ENCODE results near the gene GNA14. TPM values are rescaled to one million over a fixed set of nuclear protein-coding genes. Genes with fewer than 3 reads are reported as not detected.

GNA14 gene
- total RNA-seq, 1 experiment from 2014 or later = 0.25 TPM

DNA sequence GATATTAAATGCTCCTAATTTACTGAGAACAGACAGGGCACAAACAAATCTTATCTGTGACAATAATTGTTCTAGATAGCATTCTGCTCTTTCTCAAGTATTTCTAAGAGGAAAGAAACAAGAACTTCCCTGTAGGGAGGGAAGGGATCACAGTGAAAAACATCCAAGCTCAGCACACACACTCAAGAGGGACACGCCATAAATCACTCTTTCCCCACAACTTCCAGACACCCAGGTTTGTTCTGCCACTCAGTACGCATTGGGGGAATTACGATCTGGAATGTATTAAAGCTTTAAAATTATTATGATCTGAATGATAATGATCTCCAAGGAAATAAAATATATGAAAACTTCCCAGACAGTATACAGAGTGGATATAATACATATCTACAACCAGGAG, 221.4 kb downstream of the GNA14 start:
- H3K9me2 ChIP-seq (ENCODE audit: insufficient read depth) = no peaks in the 10 kb centered on the region
- no peaks in the 10 kb centered on the region for H3K79me2 ChIP-seq (ENCODE audit: insufficient read depth, low read length)
- no peaks in the 10 kb centered on the region for H3K9me3 ChIP-seq (ENCODE audit: control insufficient read depth in 1 of 2, insufficient read depth in 1 of 2, low read depth in 1 of 2, low read length in 2 of 2)
- no peak overlapping the region for H3K4me3 ChIP-seq (replicated peaks in 1 of 2; ENCODE audit: low read depth in 1 of 2, low read length in 2 of 2)
- H3K4me1 ChIP-seq (ENCODE audit: control insufficient read depth in 1 of 2, insufficient read depth in 2 of 2, low read length in 2 of 2) = no peaks in the 10 kb centered on the region
- BruUV-seq (replicated peaks) = no TSS peak
- H3K27me3 ChIP-seq (ENCODE audit: insufficient read depth, low read length) = no peaks in the 10 kb centered on the region
- no peak overlapping the region for H2AFZ ChIP-seq (ENCODE audit: low read depth, low read length, poor library complexity, severe bottlenecking)
- TF ChIP-seq SIN3A (IDR thresholded peaks at IDR 0.05; ENCODE audit: low read depth) (no peak), ZNF274 (IDR thresholded peaks at IDR 0.05; ENCODE audit: low read depth, low read length) (no peak), CBX3 (IDR thresholded peaks at IDR 0.05; ENCODE audit: low read depth) (no peak), RAD21 (IDR thresholded peaks at IDR 0.05; ENCODE audit: low read depth) (no peak)
- TF ChIP-seq, protein P1, sequence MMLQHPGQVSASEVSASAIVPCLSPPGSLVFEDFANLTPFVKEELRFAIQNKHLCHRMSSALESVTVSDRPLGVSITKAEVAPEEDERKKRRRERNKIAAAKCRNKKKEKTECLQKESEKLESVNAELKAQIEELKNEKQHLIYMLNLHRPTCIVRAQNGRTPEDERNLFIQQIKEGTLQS (IDR thresholded peaks at IDR 0.05) = no peak
- TF ChIP-seq, protein P2, sequence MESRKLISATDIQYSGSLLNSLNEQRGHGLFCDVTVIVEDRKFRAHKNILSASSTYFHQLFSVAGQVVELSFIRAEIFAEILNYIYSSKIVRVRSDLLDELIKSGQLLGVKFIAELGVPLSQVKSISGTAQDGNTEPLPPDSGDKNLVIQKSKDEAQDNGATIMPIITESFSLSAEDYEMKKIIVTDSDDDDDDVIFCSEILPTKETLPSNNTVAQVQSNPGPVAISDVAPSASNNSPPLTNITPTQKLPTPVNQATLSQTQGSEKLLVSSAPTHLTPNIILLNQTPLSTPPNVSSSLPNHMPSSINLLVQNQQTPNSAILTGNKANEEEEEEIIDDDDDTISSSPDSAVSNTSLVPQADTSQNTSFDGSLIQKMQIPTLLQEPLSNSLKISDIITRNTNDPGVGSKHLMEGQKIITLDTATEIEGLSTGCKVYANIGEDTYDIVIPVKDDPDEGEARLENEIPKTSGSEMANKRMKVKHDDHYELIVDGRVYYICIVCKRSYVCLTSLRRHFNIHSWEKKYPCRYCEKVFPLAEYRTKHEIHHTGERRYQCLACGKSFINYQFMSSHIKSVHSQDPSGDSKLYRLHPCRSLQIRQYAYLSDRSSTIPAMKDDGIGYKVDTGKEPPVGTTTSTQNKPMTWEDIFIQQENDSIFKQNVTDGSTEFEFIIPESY (IDR thresholded peaks at IDR 0.05; ENCODE audit: extremely low read depth, insufficient replicate concordance, low read length) = no peak
- TF ChIP-seq, protein P3, sequence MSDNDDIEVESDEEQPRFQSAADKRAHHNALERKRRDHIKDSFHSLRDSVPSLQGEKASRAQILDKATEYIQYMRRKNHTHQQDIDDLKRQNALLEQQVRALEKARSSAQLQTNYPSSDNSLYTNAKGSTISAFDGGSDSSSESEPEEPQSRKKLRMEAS (IDR thresholded peaks at IDR 0.05) = no peak
- TF ChIP-seq, protein P4, sequence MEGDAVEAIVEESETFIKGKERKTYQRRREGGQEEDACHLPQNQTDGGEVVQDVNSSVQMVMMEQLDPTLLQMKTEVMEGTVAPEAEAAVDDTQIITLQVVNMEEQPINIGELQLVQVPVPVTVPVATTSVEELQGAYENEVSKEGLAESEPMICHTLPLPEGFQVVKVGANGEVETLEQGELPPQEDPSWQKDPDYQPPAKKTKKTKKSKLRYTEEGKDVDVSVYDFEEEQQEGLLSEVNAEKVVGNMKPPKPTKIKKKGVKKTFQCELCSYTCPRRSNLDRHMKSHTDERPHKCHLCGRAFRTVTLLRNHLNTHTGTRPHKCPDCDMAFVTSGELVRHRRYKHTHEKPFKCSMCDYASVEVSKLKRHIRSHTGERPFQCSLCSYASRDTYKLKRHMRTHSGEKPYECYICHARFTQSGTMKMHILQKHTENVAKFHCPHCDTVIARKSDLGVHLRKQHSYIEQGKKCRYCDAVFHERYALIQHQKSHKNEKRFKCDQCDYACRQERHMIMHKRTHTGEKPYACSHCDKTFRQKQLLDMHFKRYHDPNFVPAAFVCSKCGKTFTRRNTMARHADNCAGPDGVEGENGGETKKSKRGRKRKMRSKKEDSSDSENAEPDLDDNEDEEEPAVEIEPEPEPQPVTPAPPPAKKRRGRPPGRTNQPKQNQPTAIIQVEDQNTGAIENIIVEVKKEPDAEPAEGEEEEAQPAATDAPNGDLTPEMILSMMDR (IDR thresholded peaks at IDR 0.05 in 2 of 3, conservative IDR thresholded peaks at IDR 0.05 in 1 of 3; ENCODE audit: borderline replicate concordance in 1 of 3, insufficient read depth in 1 of 3, low read depth in 2 of 3, low read length in 2 of 3) = no peak
- ChIA-PET CTCF (no interaction called here), POLR2A (no interaction called here), RAD21 (ENCODE audit: low non-redundant PET in 1 of 2, low total read pairs in 2 of 2, uncharacterized antibody in 2 of 2, unreplicated experiment in 2 of 2) (no interaction called here)
- no peak overlapping the region for H3K4me2 ChIP-seq (ENCODE audit: low read length)
- no peak overlapping the region for H3K9ac ChIP-seq (ENCODE audit: low read length)
- no peaks in the 10 kb centered on the region for H3K36me3 ChIP-seq (ENCODE audit: control insufficient read depth in 1 of 2, insufficient read depth in 2 of 2, low read length in 2 of 2)
- DNase-seq (ENCODE audit: low read depth, low spot score) (no peak), ATAC-seq (no peak)
- intact Hi-C loops (cut with micrococcal nuclease) = no loop called here
- H3K27ac ChIP-seq (ENCODE audit: low read depth, low read length) = no peak overlapping the region
- H4K20me1 ChIP-seq (ENCODE audit: insufficient read depth) = no peaks in the 10 kb centered on the region
